Ovary (tissue), 3 donors: ENCODE data around the gene SND1.

Experiments
- CTCF ChIP-seq, 3 donors: fragments of 450-650 bp in 2 of 3; fragments of 200-600 bp in 1 of 3; IDR thresholded peaks; one replicate each; pipeline versions ENCODE4 v1.5.1 to v1.8.0; 2016 to 2022; ENCODE audit warnings: antibody characterized with exemption in 3 of 3, mild to moderate bottlenecking in 1 of 3
- EP300 ChIP-seq: sonication (generic); formaldehyde crosslinking; IDR thresholded peaks from one replicate; pipeline ENCODE4 v1.6.1; 2017; ENCODE audit warnings: antibody characterized with exemption
- POLR2A ChIP-seq: fragments of 450-650 bp; IDR thresholded peaks from one replicate; pipeline ENCODE4 v1.6.1; 2017; ENCODE audit warnings: antibody characterized with exemption, mild to moderate bottlenecking, moderate library complexity
- donor health status: DM: no; HTN: no; CAD: no.

- TF ChIP-seq POLR2A (no peak), CTCF (IDR thresholded peaks at IDR 0.05) (no peak), EP300 (no peak)
These were observed 186.9 kb downstream of the SND1 start for GRCh38 chr7:127838816-127839415.
